GM18520 (cell line): ENCODE data around the gene TCP1.
A peak's percentile ranks its signal among the peaks of the same experiment; 100 is the strongest.
"Not testable (repeated sequence)": the region's sequence is repeated elsewhere in the genome, so short reads cannot be mapped to it uniquely, and the experiment has no call there.

Source experiments
- ATAC-seq: cut with Tn5 transposase; IDR thresholded peaks from one replicate; pipeline ENCODE4 v1.9.1; 2021; ENCODE audit not compliant: unreplicated experiment

Gene TCP1

DNA sequence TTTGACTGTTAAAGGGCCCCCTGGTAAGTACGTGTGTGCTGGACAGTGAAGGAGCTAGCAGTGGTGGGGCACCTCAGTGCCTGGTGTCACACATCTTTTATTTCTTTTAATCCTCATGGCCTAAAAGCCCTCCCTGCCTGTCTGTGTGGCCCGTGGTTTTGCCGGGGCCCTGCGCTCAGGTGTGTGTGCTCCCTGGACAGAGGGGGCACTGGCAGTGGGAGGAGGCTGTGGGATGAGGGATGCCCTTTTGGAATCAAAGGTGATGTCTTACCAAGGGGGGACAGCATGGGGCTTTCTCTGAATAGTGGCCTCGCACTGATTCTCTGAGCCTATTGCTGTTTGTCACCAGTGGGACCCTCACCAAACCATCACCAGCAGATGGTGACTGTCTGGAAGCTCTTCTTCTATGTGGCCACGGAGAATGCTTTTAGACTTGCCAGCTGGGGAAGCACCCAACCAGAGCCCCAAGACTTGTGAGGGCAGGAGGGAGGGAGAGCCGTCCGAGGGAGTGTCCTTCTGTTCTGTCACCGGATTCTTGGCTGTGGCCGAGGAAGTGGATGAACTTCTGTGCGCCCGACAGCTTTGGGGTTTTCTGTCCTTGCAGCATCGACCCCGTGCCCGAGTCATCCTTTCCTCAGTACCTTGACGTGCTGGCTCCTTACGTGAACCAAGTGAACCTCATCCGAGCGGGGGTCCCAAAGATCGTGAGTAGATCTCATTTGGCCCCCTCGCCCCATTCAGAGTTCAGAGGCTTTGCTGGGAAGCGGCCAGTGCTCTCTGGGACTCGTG is 28.7 kb upstream of the TCP1 start:
- no peak for ATAC-seq

DNA sequence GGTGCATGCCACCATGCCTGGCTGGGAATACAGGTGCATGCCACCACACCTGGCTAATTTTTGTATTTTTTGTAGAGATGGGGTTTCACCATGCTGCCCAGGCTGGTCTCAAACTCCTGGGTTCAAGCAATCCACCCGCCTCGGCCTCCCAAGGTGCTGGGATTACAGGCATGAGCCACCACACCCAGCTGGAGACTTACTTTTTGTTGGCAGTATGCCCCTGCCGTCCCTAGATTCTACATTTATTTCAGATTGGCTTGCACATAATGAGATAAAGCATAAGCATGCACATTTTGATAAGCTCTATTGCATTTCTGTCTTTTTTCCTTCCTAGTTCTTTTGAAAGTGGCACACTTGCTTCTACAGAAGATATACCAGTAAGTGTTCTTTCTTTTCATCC is 27.4 kb upstream of the TCP1 start:
- ATAC-seq: not testable (repeated sequence)

DNA sequence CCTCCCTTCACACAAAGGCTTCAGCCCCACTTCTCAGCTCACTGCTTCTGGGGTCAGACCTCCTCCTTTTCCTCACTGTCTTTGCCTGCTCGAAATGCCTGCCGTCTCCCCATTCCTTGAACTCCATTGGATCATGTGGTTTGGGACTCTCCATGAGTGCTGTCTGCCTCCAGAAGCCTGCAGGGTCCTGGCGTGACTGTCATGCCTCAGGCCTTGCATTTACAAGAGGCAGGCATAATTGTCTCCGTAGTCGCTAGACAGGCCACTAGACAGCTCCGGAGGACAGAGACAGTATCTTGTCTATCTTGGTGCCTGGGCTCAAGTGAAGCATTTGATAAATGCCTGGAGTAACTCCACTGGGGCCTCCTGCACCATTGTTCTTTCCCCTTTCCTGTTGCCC is 26.0 kb upstream of the TCP1 start:
- no peak for ATAC-seq

DNA sequence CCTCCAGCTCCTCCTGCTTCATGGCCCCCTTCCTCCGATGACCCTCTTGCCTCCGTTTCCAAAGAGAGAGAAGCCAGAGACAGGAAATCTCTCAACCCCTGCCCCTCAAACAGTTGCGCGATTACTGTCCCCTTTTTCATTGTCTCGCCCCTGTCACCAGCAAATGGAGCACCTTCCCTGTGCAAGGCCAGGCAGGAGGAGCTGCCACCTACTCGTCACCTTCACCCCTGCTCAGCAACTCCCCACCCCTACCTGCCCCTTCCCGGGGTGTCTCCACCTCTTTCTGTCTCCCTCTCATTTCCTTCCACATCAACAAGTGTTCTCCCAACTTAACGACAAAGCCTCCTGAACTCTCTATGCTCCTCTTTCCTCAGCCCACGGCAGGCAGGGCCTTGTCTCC is 24.4 kb upstream of the TCP1 start:
- ATAC-seq: no peak

DNA sequence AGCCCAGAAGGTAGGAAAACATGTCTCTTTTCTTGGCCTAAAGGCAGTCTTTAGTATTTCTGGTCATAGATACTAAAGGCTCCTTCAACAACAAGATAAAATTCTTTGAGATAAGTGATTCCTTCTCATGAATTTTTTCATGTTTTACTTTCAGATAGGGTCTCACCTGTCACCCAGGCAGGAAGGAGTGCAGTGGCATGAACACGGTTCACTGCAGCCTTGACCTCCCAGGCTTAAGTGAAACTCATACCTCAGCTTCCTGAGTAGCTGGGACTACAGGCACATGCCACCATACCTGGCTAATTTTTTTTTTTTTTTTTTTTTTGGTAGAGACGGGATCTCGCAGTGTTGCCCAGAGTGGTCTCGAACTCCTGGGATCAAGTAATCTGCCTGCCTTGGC is 19.7 kb upstream of the TCP1 start:
- ATAC-seq: no peak

DNA sequence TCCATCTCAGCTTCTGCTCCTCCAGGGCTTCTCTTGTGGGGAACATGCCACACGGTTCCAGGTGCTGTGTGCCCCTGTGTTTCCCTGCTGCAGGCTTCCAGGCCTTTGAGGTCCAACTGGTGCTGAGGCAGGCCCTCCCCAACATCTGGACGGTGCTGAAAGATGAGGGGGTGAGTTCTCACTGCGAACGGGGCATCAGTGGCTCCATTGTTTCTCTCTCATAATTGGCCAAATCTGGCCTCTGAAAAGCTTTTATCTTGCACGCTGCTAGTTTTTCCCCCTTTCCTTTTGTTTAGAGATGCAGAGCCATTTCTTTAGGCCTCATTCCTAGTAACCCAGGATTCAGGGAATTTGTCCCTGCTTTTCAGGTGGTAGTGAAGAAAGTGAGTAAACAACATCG is 19.2 kb upstream of the TCP1 start:
- no peak for ATAC-seq

DNA sequence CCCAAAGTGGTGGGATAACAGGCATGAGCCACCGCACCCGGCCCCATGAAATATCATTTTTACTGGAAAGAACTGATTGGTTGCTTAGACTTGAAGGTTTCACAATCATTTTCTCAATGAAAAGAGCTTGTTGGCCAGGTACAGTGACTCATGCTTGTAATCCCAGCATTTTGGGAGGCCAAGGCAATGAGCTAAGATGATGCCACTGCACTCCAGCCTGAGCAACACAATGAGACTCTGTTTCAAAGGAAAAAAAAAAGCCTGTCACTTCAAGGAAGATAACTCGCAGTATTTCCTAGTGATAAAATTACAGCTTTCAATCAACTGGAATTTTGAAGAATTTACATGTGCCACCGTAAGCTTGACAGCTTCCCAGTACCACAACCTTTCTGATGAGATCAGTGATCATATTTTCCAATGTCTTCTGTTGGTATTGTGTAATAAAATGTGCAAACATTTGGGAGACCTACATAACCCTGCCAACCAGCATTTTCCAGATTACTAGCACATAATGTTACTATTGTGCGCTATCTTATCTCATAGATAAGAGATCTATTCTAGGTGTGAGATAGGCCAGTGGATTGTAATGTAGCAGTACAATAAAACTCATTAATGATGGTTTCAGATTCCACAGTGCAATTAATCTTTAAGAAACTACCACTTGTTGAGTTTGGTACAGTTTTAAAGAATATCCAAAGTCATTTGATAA is 17.9 kb upstream of the TCP1 start:
- ATAC-seq: no peak

DNA sequence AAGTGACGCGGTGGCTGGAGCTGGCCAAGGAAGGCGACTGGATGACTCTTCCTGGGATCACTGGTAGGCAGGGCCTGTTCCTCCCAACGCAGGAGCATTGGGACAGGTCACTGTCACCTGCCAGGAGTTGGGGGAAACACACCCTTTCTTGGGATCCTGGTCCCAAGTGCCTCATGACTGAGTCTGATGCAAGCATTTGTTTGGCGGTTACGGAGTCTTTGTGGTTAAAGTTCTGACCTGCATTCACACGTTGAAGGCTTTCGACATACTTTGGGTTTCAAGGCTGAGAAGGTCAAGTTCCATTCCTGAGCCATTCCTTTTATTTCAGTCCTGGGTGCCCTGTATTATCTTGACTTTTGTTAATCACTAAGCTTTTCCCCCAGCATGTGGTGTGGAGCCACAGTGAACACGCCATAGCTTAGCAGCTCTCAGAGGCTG is 16.6 kb upstream of the TCP1 start:
- ATAC-seq: no peak

DNA sequence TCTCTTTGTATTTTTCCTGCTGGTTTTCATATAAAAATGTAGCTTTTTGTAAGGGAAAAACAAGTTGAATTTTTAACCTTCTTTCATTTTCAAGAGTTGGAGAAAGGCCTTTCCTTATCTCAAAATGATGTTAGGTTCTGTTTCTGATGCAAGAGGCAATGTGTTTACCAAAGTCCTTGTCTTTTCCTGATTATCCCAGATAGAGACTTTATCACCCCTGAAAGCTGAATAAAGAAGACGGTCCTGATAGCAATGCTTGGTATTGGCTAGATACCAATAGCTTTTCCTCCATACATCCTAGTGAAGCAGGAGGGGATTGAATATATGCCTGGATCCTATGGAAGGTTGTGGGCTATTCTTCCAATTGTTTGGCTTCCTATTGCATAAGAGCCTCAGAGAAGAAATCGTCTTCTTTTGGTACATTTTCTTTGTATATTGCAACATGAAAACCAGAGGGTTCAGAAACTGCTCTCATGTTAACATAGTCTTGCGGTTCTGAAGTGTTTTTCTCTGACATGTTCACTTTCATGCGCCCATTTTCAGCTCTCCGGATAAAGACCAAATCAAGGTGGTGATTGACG is 16.1 kb upstream of the TCP1 start:
- no peak for ATAC-seq

DNA sequence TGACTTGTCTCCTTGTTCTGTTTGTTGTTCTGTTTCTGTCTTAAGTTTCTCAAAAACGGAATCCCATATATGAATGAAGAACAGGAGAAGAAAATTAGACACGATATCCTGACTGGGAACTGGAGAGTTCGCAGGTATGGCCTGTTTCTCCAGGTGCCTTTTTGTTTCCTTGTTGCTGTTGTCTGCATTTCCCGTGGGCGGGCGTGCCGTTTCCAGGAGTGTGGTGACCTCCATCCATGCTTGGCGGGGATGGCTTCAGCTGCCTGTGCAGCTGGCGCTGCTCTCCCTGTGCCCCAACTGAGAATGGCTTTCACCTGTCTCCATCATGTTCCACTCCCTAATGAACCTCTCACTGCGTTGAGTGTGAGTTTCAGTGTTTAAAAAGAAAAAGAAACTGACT is 15.1 kb upstream of the TCP1 start:
- ATAC-seq: no peak

DNA sequence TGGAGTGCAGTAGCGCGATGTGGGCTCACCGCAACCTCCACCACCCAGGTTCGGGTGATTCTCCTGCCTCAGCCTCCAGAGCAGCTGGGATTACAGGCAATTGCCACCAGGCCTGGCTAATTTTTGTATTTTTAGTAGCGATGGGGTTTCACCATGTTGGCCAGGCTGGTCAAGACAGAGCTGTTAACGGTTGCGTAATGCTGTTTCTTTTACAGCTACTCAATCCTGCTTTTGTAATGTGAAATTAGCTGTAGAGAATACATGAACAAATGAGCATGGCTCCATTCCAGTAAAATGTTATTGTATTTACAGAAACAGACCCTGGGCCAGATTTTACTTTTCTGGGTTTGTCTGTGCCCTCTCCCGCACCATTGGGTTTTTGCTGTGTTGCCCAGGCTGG is 12.5 kb upstream of the TCP1 start:
- ATAC-seq: no peak

DNA sequence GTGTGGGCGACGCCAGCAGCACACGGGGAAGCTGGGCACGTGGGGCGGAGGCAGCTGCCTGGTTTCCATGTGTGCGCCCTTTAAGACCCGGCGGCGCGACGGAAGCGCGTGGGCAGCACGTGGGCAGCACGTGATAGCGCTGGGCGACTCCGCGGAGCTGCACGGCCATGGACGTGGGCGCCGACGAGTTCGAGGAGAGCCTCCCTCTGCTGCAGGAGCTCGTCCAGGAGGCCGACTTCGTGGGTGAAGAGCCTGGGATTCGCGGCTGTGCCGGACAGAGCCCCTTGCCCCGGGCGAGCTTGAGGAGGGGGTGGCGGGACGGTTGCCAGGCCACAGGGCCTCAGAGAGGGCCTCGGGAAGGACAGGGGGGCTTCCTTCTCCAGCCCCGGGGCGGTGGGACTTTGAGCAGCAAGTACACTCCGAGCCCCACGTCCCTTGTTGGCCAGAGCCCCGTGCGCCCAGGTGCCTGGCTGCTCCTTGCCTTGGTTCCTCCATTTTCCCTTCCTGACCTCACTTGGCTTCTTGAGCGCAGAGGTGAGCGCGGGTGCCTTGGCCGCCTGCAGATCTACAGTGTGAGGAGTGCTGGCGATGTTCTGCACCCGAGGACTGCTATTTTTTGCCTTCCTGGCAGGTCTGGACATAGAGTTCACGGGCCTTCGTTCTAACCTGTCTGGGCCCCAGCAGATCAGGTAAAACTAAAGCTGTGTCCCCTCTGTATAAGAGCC is 10.9 kb upstream of the TCP1 start, which contains the start of gene PNLDC1:
PNLDC1 (plus strand) TSS at position 136 of the 725 bp plus-strand sequence; CDS start at position 168, 32 bp downstream.
- ATAC-seq: no peak

DNA sequence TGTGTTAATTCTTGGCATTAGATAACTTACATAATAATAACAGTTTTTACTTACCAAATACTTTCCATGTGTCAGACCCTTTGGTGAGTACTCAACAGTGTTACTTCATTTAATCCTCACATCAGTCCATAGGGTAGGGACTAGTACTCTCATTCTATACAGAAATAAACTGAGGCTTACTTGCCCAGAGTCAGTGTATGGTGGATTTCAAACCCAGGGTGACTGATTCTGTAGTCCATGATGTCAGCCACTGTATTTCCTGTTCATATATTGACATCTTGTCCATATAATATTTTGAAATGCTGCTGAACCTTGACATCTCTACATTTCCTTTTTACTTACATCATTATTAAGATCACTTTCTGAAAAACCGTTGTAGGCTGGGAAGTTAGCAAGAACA is 8.2 kb upstream of the TCP1 start:
- ATAC-seq: no peak

DNA sequence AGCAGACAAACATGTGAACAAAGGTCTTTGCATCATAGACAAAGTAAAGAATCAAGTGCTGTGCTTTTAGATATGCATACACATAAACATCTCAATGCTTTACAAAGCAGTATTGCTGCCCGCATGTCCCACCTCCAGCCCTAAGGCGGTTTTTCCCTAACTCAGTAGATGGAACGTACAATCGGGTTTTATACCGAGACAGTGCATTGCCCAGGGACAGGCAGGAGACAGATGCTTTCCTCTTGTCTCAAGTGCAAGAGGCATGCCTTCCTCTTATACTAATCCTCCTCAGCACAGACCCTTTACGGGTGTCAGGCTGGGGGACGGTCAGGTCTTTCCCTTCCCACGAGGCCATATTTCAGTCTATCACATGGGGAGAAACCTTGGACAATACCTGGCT is 5.6 kb upstream of the TCP1 start:
- ATAC-seq: not testable (repeated sequence)

DNA sequence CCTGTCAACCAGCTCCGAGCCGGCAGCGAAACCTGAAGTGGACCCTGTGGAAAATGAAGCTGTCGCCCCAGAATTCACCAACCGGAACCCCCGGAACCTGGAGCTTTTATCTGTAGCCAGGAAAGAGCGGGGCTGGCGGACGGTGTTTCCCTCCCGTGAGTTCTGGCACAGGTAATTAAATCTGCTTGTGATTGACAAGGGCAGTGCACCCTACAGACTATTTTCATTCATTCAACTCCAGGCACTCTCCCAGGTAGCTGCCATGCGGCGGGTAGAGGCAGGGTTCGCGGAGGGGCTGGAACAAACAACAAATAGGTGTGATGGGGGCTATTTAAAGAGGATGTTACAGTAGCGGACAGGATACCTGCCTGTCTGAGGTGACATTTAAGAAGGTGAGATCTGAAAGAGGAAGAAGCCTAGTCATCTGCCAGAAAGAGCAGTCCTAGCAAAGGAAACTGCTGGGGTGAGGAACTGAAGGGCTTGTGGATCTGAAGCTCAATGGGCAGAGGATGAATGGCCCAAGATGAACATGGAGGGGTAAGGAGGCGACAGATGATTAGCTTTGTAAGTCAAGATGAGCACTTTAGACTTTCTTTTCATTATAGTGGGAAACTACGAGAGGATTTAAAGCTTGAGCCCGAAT is 1.7 kb upstream of the TCP1 start:
- no peak for ATAC-seq

DNA sequence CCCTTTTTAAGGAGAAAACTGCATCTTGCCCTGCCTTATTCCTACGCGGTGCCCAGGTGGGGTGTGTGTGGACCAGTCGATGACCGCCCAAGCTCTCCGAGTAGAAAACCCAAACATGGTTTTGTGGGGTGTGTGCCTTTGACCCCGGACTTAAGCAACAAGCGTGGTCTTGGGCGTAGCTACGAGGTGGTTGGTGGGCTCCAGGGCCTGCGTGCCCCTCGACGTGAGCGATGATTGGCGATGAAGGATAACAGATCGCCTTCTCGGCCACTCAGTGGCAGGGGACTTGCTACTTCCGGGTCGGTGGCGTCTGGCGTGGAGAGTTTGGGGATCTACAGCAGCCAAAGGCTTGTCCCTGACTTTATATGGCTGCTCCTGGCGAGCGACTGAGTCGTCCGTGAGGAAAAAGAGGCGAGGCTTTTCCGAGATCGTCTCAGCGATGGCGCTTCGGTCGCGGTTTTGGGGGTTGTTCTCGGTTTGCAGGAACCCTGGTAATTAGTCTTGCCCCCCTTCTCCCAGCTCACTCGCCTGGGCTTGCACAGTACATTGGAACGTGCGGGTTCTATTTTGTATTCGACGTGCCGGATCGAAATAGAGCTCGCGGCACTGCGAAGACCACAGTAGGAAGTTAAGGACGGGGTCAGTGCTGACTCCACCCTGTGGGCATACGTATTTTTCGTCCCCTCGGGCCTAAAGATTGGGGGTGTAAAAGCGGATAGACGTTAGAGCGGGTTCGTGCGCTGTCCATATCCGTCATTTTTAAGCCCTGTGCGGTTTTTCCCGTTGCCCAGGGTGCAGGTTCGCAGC is 950 bp upstream of the TCP1 start, which contains the start of gene MRPL18:
MRPL18 (plus strand) TSS at position 319 of the 807 bp plus-strand sequence; CDS start at position 440, 121 bp downstream.
- peak; percentile 82 for ATAC-seq

DNA sequence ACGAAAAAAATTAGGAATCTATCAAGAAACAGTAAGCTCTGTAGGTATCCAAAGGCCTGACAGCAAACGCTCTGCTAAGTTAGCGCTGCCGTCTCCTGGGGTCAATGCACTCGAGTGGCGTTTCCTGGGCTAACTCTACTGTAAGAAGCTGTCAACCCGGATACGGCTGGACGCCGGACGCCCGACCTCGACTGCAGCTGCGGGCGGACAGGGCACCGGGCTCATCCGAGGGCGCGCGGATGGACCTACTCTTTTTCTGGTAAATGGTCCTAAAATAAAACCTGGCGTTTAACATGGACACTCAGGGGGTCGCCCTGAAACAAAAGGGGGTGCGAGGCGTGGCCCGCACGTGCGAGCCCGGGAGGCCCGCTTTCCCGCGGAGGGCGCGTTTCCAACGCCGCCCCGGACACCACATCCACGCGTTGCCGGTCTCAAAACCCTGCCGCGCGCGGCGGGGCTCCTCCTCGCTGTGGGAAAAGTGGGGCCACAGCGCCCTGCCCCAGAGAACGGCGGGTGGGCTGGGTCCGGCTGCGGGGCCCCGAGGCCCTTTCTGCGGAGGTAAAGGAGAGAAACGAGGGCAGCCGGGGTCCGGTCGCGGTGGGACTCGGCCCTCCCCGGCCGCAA is 537 bp downstream of the TCP1 start:
- no peak for ATAC-seq

DNA sequence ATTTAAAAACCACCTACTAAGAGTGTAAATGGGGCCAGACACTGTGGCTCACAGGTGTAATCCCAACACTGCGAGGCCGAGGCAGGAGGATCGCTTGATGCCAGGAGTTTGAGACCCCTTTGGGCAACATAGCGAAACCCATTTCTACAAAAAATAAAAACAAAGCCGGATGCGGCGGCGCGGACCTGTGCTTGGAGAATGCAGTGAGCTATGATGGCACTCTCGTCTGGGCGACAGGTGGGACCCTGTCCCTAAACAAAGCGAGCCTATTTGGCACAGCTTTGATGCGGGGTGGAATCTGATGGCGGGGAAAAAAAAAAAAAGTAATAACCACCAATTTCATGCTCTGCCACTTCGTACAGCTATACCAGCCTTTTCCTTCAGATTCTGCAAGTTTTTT is 1.1 kb downstream of the TCP1 start:
- no peak for ATAC-seq

DNA sequence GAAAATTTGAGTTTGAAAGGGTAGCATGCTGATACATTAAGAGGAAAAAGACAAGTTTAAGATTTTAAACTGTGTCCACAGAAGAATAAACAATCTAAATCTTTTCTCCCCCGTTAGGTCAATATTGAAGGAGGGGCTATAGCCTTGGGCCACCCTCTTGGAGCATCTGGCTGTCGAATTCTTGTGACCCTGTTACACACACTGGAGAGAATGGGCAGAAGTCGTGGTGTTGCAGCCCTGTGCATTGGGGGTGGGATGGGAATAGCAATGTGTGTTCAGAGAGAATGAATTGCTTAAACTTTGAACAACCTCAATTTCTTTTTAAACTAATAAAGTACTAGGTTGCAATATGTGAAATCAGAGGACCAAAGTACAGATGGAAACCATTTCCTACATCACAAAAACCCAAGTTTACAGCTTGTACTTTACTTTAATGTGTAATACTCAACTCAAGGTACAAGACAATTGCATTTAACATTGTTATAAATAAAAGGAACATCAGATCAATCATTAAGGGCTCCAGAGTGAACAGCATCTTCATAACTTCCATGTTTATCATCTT is 10.8 kb downstream of the TCP1 start:
- no peak for ATAC-seq
